Right ventricle myocardium superior (tissue), 1 donor: ENCODE data around the gene VANGL2. TPM values are rescaled to one million over a fixed set of nuclear protein-coding genes. Genes with fewer than 3 reads are reported as not detected.

Source experiments
- ATAC-seq: fragments of 200-7000 bp; cut with Tn5 transposase; one replicate; pipeline ENCODE4 v1.9.1; 2020; ENCODE audit warnings: mild to moderate bottlenecking; ENCODE audit not compliant: poor library complexity
- DNase-seq: peaks from one replicate; pipeline ENCODE4 v3.0.0-alpha.2; 2020
- intact Hi-C: fragments of 100-400 bp; cut with DNase I; formaldehyde crosslinking; loops from one replicate; pipeline ENCODE4 v1.11.2; 2022
- total RNA-seq: library from RNA; stranded (reverse); fragmentation: NEBNext Ultra II Directional; extraction: Animal tissue kit (Norgen Biotek cat#: 25700); gene quantifications from one replicate; pipeline ENCODE4 v1.2.1, GENCODE V29; 2021
- donor health status: DM: no; HTN: yes; CAD: no; lungs with severe emphysema.

The VANGL2 gene
- total RNA-seq, 1 donor from 2014 or later = 1.9 TPM

GRCh38 chr1:160438317-160438918 is 38.1 kb downstream of the VANGL2 start:
- ATAC-seq (no peak), DNase-seq (no peak)
- intact Hi-C loops = no loop called here

DNA sequence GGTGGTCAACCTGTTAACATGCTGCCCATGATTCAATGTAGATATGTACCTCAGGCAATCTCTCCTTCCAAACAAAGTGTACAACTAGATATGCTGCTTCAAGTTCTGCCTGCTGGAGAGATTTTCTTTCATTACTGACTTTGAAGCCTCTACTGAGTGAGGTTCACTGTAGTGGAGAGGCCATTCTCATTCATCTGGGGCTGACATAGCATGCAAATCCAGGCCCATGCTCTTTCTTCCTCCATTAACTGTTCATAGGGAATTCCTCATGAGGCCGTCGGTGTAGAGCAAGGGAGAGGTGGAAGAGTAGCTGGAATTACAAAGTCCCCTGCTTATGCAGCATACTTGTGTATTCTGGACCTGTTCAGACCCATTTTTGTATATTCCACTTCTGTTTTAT is 38.6 kb downstream of the VANGL2 start:
- DNase-seq (no peak), ATAC-seq (no peak)
- intact Hi-C loops = no loop called here

DNA sequence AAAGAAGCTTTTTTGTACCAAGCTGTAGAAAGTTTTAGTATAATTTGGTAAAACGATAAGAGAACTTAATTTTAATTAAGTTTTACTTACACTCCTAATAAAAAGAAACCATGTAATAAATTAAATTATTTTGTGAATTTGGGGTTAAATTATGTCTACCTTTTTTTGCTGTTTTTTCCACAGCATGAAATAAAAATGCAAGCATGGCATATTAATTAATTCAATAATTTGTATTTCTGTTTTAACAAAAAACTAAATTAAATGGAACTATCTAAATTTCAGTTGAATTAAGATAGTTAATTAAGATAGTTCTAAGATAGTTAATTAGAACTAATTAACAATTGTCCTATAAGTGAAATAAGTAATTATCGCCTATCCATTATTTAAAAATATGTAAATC is 39.4 kb downstream of the VANGL2 start:
- DNase-seq = no peak
- intact Hi-C loops = no loop called here
- ATAC-seq = no peak

DNA sequence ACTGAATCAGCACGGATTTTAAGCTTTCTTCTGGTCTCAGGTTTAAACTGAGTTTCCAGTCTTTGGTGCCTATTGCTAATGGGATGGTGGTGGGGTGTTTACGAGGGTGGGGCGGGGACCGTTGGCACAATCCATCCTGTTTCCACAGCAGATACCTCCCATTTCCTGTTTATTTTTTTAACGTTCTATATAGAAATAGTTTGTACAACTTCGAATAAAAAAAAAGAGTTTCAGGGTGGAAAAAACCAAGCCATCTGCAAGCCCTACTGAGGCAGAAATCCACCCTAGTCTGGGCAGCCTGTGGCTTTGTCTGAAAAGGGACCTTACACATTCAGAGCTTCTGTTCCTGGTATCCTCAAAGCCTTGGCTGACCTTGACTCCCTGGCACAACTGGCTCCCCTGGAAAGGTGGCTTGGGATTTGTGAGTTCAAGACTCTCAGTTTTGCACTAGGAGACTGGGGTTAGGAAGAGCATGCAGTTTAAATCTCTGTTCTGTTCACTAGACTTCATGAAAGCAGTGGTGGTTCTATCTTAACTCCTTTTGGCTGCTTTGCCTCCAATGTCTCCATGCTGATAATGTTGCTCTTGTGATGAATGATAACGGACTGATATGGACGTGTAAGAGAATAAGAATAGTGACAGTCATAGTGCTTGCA is 46.7 kb downstream of the VANGL2 start:
- ATAC-seq (no peak), DNase-seq (no peak)
- intact Hi-C loops = no loop called here

- intact Hi-C loops = no loop called here
Measured at GRCh38 chr1:160449494-160449893, 49.1 kb downstream of the VANGL2 start.

GRCh38 chr1:160451119-160451858 is 50.9 kb downstream of the VANGL2 start:
- no peak for ATAC-seq
- DNase-seq = no peak
- intact Hi-C loops = no loop called here

More at GRCh38 chr1:160449494-160449893, 49.1 kb downstream of the VANGL2 start:
- DNase-seq = no peak
- ATAC-seq = no peak

DNA sequence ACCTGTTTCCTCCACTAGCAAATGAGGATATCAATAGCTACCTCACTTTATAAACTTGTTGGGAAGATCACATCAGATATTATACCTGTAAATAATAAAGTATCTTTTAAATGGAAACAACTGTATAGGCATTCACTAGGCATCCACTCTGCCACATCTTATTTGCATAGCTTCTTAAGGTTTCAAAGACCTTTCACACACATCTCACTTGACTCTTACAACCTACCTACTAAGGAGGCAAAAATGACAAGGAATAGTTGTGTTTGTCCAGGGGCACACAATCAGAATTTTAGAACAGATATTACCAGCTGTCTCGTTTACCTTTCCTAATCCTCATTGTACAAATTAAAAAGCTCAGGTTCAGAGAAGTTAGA is 51.5 kb downstream of the VANGL2 start:
- intact Hi-C loops = no loop called here
- ATAC-seq (no peak), DNase-seq (no peak)

DNA sequence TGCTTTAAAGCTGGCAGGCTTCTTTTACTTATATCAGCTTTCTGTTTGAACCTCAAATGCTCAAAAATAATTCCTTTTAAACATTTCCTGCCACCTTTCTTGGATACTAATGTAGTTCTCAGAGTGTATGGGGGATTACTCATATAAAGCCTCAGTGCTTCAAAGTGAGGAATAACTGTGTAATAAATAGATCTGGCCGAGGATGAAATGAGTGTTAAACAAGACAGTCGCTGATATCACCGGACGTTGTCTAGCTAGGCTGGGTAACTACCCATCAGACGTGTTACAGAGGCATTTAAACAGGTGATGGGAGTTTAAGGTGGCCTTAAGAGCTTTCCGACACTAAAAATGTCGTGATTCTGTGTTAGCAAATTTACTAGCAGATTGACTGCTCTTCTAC is 53.1 kb downstream of the VANGL2 start:
- ATAC-seq (no peak), DNase-seq (no peak)
- intact Hi-C loops = no loop called here

- no peak for DNase-seq
- intact Hi-C loops = no loop called here
- ATAC-seq = no peak
Measured at GRCh38 chr1:160454371-160455152, 54.2 kb downstream of the VANGL2 start.

DNA sequence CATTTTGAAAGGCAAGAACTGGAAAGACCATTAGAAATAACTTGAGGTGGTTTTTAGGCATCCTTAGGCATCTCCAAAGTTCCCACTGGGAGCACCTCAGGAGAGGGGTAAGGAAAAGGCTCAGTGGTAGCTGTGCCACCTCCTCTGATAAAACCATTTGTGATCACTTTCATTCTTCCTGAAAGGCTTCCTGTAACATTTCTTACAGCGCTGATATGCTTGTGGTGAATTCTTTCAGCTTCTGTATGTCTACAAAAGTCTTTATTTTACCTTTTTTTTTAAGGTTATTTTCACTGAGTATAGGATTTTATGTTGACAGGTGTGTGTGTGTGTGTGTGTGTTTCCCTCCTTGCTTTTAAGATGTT is 54.8 kb downstream of the VANGL2 start:
- intact Hi-C loops = no loop called here
- ATAC-seq = no peak
- no peak for DNase-seq

DNA sequence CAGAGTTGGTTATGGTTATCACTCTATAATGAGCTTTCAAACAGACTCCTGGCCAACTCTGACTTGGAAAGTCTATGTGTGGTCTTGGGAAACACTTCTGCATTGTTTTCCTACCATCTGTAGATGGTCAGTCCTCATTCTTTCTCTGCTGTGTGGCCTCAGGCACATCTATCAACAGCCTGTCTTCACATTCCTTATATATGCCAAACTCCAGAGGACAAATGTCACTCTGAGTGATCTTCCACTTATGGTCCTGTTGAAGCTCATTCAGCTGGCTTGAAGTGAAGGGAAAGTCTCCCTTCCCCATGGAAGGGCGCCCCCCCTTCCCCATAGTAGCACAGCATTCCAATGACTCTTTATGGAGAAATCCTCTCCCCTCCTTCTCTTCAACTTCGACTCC is 58.7 kb downstream of the VANGL2 start:
- DNase-seq (no peak), ATAC-seq (no peak)
- intact Hi-C loops = no loop called here

DNA sequence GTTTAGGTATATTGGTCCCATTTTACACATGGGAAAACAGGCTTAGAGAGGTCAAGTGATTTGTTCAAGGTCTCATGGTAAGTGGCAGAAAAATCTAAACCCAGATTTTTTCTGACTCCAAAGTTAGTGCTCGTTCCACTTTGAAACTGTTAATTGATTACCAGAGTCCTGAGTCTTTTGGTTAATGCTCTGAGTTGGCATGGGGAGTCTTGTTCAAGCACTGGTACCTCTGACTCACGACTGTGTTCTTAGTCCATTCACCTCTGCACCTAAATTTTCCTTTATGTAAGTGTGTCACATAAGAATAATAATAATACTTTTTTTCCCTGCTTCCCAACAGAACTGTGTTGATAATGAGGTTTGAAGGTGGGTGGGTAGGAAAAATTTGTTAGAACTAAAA is 59.3 kb downstream of the VANGL2 start:
- intact Hi-C loops = no loop called here
- no peak for ATAC-seq
- no peak for DNase-seq

DNA sequence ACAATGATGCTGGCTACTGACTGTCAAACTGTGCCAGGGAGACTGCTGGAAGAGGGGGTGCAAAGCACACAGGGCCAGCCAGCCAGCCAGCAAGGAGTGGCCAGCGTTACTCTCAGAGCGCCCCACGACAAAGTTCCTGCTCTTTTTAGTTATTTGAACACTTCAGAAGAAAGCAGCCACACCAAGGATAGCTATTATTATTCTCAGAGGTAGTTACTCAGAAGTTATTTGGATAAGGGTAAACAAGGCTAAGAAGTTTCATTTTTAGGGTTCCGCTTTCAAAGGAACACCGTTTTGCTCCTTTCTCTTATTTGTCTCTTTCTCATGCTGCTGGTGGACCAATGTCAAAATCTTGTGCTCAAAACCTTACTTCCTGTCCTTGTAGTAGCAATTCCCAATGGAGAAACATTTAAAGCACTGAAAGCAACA is 59.9 kb downstream of the VANGL2 start:
- no peak for ATAC-seq
- intact Hi-C loops = no loop called here
- DNase-seq = no peak

GRCh38 chr1:160460683-160461287 is 60.4 kb downstream of the VANGL2 start:
- intact Hi-C loops = no loop called here
- ATAC-seq = no peak

GRCh38 chr1:160465123-160465522 is 64.8 kb downstream of the VANGL2 start:
- ATAC-seq = no peak
- DNase-seq = no peak
- intact Hi-C loops = no loop called here

More at GRCh38 chr1:160460683-160461287, 60.4 kb downstream of the VANGL2 start:
- DNase-seq = no peak

DNA sequence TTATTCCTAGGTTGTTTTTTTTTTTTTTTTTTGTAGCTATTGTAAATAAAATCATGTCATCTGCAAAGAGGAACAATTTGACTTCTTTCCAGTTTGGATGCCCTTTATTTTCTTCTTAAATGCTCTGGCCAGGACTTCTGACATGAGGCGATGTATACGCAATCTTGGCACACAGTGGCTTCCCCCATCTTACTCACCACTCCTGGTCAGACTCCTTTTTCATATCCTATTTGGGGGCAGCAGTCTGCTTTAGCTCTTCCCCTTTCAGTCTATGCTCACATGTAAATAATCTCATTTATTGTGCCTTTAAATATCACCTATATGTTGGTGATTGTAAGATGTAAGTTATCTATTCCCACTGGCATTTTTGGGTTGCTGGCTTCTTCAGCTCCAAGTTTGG is 66.6 kb downstream of the VANGL2 start:
- intact Hi-C loops = no loop called here
- ATAC-seq (no peak), DNase-seq (no peak)

GRCh38 chr1:160467576-160467975 is 67.2 kb downstream of the VANGL2 start:
- intact Hi-C loops = no loop called here
- ATAC-seq (no peak), DNase-seq (no peak)

DNA sequence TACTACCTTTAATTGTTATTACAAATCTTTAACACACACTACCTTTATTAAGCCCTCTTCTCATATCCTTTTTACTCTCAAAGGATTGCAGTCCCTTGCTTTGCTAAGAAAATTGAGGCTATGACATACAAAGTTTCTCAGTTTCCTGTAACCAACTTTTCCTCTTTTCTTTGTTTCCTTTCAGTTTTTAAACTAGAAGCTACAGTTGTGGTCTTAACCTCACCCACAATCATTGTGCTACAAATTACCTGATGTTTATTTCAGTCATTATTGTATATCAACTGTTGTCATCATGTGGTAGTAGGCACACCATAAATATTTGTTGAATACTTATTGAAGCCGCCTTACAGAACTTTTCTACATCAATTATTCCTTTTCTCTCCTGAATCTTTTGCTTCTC is 70.9 kb downstream of the VANGL2 start:
- no peak for ATAC-seq
- intact Hi-C loops = no loop called here
- no peak for DNase-seq

GRCh38 chr1:160472112-160472511 is 71.7 kb downstream of the VANGL2 start:
- intact Hi-C loops = no loop called here
- DNase-seq = no peak

More at GRCh38 chr1:160472112-160472511, 71.7 kb downstream of the VANGL2 start:
- no peak for ATAC-seq
